Skeletal muscle cell (primary cell): Measurements from ENCODE around the gene TSC2.

Experiments
- DNase-seq: peaks from one replicate; pipeline ENCODE4 v3.0.0-alpha.2; 2010; ENCODE audit warnings: low read depth
- H3K4me3 ChIP-seq: 2 replicates; pipeline ENCODE4 v1.5.1; 2011; ENCODE audit warnings: low read depth, mild to moderate bottlenecking, control low read depth, low read length, moderate library complexity

TSC2 gene

DNA sequence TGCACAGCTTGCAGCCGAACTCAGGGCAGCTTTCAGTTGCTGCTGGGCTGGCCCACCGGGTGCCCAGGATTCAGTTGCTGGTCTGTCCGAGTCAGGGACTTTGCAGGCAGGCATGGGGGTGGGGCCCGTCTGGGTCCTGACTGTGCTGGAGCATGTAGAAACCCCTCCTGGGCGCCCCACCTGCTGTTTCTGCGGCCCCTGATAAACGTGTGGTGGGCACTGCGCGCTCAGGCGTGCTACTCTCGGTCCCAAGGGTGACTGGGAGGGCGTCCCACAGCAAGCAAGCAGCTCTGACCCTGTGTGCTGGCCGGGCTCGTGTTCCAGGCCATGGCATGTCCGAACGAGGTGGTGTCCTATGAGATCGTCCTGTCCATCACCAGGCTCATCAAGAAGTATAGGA is 12.6 kb downstream of the TSC2 start:
- H3K4me3 ChIP-seq, result no peak overlapping the region
- no peak for DNase-seq

DNA sequence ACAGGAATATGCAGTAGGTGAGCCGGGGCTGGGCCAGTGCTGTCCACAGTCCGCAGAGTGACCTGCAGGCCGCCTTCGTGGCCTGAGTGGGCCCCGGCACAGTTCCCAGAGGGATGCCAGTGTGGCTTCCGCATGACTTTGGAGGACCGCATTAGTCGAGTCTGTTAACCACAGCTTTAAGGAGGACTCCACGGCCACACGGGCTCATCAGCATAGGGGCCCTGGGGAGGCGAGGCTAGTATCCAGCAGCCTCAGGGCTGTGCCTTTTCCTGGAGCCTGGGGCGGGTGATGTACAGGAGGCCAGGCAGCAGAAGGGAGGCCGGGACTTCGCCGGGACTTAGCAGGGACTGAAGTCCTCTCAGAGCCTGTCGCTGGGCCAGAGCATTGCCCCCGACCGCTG is 13.2 kb downstream of the TSC2 start:
- no peak for DNase-seq
- H3K4me3 ChIP-seq, result no peak overlapping the region

DNA sequence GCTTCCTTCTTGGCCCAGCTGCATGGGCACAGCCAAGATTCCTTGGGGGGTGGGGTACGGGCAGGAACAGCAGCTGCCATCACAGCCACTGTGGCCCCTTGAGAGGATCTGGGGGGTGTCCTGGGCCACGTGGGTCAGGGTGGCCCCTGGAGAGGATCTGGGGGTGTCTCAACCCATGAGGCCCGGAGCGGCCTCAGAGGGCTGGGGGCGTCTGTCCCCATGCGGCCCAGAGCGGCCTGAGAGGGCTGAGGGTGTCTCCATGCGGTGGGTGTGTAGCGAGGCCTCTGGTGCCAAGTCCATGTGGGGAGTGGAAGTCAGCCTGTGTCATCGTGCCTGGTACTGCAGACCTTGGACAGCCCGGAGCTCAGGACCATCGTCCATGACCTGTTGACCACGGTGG is 13.7 kb downstream of the TSC2 start:
- no peak for DNase-seq
- H3K4me3 ChIP-seq, result no peak overlapping the region

DNA sequence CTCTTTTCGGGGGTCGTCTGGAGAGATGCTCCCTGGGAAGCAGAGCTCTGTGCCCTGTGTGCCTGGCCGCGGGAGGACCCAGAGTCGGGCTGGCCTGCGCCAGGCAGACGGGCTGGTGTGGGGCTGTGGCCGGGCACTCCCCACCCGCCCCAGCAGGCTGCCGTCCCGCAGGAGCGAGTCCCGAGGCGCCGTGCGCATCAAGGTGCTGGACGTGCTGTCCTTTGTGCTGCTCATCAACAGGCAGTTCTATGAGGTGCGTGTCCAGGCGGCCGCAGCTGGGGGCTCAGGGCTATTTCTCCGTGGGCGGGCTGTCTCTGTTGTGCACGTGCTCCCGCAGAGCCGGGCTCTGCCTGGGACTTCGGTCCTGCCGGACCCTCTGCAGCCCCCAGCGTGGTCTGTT is 15.0 kb downstream of the TSC2 start:
- H3K4me3 ChIP-seq, result no peak overlapping the region
- no peak for DNase-seq

DNA sequence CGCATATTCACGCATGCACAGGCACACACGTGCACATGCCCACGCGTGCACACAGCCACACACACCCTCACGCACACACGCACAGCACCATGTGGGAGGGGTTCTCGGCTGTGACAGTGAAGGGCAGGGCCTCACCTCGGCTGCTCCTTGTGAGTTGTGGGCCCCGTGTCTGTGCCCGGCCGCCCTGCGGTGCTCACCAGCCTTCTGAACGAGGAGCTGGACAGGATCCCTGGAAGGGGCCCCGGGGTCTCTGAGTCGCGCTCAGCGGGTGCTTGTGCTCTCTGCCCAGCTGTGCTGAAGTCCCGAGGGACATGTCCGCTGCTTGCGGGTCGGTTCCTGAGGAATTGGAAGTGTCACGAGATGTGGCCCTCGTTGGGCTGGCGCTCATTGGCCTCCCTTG is 16.1 kb downstream of the TSC2 start:
- no peak for DNase-seq
- no peak overlapping the region for H3K4me3 ChIP-seq

DNA sequence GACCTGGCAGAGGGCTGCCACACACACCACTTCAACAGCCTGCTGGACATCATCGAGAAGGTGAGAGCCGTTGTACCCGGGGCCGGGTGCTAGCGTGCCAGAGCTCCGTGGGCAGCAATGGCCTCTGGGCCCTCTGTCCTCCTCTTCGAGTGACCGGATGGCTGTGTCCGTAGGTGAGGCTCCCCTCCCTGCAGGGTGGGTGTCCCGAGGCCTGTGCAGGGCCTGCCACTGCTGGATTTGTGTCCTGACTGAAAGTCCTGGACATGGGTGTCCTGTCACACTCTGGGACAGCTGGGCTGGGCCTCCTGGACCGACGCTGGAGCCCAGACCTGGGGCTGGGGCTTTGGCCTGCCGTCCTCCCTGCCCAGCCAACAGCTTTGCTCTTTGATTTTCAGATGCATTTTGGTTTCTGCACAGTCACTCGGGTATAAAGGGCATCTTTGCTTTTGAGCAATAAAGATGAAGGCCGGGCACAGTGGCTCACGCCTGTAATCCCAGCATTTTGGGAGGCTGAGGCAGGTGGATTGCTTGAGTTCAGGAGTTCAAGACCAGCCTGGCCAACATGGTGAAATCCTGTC is 16.7 kb downstream of the TSC2 start:
- no peak overlapping the region for H3K4me3 ChIP-seq
- DNase-seq, result no peak

DNA sequence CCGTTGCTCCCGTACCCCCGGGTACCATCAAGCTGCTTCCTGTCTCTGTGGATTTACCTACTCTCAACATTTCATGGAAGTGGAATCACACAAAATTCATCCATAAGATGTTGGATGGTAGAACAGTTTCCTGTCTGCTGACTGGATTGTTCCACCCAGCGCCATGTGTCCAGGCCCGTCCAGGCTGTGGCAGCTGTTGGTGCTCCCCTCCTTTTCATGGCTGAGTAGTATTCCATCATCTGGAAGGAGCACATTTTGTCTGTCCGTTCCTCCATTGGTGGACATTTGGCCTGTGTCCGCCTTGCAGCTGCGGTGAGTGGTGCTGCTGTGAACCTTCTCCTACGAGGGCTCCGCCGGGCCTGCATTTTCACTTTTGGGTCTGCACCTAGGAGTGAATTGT is 18.4 kb downstream of the TSC2 start:
- H3K4me3 ChIP-seq, result no peak overlapping the region

DNA sequence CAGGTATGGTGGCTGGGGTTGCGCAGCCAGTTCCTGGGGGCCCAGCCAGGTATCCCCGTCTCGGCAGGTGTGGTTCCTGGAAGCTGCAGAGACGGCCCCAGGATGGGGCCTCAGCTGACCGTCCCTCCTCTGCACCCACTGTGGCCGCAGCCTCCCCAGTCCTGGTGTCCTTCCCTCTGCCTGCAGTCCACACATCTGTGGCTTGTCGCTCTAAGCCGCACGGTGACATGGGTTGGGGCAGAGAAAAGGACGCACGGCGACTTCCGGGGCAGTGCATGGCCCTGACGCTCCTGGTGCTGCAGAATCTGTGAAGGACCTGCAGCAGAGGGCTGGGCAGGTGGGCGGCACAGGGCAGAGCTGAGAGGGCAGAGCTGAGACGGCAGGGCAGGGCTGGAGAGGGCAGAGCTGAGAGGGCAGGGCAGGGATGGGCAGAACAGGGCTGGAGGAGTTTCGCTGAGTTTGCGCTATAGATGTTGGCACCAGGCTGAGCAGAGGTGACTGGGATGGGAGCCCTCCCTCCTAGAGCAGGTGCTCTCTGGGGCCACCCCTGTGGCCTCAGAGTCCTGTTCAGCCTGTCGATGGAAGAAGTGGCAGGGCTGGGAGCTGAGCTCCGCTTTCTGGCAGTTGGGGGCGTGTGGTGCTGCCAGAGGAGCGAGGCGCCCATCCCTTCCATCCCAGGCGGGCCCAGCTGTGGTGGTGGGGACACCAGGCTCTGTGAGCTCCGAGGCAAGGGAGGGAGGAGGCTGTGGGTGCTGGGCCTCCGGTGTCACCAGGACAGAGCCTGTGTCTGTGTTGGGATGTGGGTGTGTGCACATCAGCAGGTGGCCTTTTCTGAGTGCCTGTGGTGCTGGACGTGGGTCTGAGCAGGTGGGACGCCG is 23.0 kb downstream of the TSC2 start:
- DNase-seq, result no peak
- no peak overlapping the region for H3K4me3 ChIP-seq

More for the DNA sequence above, 18.4 kb downstream of the TSC2 start:
- no peak for DNase-seq

DNA sequence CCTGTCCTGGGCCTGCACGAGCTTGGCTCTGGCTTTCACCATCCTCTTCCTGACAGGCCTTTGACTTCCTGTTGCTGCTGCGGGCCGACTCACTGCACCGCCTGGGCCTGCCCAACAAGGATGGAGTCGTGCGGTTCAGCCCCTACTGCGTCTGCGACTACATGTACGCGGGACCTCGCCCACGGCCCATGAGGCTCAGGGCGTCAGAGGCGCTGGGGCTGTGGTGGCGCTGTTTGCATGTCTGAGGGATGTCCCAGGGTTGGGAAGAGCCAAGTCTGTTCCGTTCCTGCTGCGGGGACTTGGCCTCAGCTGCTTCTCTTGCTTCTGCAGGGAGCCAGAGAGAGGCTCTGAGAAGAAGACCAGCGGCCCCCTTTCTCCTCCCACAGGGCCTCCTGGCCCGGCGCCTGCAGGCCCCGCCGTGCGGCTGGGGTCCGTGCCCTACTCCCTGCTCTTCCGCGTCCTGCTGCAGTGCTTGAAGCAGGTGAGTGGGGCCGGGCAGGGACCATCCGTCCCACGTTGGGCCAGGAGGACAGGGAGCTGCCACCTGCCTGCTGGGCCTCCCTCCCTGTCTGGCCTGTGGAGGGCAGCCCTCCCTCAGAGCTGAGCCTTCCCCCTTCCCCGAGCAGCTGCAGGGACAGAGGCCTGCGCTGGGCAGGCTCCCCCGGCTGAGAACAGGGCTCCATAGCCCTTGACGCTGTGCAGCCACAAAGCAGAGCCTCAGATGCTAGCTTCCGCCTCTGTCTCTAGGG is 23.8 kb downstream of the TSC2 start:
- no peak overlapping the region for H3K4me3 ChIP-seq
- DNase-seq, result no peak

DNA sequence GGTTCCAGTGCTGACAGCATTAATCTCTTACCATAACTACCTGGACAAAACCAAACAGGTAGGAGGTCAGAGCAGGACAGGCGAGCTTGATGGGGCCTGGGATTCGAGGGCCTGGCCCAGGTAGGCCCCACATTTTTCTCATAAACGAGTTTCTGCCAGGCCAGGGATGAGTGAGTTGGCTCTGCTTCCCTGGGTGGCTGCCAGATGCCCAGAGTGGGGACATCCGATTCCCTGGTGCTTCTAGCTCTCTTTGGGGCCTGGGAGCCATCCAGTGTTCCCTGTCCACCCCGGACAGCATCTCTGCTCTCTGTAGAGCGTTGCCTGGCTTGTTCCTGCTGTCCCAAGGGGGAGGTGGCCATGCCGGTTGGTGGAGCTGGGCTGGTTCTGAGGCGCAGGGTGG is 25.1 kb downstream of the TSC2 start:
- no peak overlapping the region for H3K4me3 ChIP-seq
- DNase-seq, result no peak

DNA sequence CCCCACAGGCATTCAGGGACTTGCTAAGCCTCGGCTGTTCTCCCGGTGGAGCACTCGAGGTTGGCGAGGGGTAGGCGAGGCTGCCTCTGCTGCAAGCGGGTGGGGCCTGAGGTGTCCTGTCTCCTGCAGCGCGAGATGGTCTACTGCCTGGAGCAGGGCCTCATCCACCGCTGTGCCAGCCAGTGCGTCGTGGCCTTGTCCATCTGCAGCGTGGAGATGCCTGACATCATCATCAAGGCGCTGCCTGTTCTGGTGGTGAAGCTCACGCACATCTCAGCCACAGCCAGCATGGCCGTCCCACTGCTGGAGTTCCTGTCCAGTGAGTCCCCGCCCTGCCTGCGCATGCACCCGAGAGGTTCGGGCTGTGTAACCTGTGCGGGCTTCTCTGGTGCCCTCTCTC is 26.3 kb downstream of the TSC2 start:
- no peak overlapping the region for H3K4me3 ChIP-seq
- no peak for DNase-seq

DNA sequence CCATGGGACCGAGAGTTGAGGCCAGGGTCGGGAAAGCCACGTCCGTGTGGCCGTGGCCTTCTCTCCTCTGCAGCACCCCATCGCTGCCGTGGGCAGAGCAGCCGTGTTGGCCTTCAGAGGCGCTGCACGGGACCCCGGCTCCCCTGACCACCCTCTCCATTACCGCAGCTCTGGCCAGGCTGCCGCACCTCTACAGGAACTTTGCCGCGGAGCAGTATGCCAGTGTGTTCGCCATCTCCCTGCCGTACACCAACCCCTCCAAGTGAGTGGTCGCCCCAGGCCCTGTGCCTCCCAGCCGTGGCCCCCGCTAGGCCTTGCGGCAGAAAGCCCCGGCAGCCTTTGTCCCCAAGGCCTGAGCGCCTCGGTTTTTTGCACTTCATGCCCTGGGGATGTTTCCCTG is 27.8 kb downstream of the TSC2 start:
- no peak overlapping the region for H3K4me3 ChIP-seq

DNA sequence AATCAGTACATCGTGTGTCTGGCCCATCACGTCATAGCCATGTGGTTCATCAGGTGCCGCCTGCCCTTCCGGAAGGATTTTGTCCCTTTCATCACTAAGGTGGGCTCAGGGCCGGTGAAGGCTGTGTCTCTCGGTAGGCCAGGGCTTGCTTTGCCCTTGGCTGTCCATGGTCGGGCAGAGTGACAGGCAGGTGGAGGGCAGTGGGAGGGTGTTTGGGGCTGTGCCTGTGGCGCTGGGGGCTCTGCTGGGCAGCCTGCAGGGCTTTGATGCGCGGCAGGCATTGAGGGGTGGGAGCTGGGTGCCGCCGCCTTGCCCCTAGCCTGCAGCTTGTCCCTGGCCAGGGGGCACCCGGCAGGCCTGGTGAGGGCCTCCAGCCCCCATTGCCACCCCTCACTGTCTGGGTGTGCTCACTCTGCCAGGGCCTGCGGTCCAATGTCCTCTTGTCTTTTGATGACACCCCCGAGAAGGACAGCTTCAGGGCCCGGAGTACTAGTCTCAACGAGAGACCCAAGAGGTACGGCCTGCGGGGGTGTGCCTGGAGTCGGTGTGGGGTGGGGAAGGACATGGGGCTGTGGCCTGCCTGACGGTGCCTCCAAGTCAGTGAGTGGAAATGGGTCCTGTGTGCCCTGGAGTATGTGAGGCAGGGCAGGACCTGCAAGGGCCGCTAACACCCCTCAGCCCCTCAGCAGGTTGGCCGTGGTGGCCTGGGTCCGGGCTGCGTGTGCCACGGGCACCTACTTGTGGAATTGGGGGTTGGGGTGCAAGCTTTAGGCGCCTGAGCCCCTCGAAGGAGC is 28.5 kb downstream of the TSC2 start:
- no peak overlapping the region for H3K4me3 ChIP-seq
- DNase-seq, result no peak

More for the DNA sequence above, 27.8 kb downstream of the TSC2 start:
- no peak for DNase-seq

DNA sequence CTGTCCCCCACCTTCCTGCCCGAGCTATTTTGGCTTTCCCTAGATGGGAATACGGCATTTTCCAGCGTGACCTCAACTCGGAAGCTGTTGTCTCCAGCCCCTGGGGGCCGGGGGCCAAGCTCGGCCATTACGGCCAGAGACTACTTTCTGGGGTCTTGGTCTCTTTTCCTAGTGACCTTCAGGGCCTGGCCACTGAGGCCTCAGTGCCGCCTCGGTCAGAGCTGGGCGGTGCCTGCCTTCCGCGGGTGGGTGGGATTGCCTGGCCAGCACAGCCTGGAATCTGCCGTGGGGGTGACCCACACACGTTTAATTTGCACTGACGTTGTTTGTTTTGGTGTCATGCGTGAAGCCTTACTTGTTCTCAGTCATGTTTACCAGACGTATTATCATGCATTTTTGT is 29.2 kb downstream of the TSC2 start:
- H3K4me3 ChIP-seq, result no peak overlapping the region
- DNase-seq, result no peak

DNA sequence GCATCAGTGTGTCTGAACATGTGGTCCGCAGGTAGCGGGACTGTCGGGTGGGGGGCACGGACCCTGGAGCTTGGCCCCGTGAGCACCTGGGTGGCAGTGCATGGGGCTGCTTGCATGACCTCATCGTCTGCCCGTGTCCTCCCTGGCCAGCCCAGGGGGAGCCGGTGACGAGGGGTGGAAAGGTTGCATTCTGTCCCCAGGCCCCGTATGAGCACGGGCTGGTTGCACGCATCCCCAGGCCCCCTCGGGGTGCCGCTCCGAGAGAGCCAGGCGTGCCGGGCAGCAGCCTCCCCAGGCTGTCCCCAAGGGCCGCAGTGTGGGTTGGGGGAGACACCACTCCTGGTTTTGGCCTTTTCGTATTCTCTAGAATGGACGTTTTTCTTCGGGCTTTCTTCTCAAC is 29.9 kb downstream of the TSC2 start:
- H3K4me3 ChIP-seq, result no peak overlapping the region
- DNase-seq, result no peak

DNA sequence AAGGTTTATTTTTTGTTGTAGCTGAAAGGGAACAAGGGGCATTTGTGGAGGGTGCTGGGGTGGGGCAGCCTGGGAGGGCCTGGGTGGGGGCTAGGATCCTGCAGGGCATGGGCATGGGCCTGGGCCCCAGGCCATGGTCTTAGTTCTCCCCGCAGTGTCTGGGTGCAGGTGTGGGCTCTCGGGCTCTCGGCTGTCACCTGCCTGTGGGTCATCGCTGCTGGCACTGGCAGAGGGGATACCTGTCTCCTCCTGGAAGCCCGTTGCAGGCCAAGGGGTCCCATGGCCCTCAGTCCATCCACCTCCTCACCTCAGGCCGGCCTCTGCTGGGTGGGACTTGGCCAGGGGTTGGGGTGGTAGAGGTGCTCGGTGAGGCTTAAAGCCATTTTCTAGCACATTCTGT is 30.3 kb downstream of the TSC2 start:
- H3K4me3 ChIP-seq, result no peak overlapping the region
- no peak for DNase-seq

DNA sequence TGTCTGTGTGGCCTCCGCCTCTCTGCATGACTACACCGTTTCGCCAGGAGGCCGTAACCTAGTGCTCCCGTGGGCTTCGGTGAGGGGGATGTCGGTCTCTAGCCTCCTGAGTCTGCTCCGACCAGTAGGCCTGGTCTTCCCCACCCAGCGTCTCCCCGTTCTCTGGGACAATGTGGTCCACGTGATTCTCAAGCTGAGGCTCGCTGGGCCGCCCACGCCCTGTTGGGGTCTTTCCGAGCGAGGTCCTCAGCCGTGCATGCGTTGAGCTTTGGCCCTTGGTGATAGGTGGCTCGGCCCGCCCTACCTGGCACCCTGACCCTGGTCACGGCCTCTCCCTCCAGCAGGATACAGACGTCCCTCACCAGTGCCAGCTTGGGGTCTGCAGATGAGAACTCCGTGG is 30.9 kb downstream of the TSC2 start:
- DNase-seq, result no peak
- H3K4me3 ChIP-seq, result no peak overlapping the region

DNA sequence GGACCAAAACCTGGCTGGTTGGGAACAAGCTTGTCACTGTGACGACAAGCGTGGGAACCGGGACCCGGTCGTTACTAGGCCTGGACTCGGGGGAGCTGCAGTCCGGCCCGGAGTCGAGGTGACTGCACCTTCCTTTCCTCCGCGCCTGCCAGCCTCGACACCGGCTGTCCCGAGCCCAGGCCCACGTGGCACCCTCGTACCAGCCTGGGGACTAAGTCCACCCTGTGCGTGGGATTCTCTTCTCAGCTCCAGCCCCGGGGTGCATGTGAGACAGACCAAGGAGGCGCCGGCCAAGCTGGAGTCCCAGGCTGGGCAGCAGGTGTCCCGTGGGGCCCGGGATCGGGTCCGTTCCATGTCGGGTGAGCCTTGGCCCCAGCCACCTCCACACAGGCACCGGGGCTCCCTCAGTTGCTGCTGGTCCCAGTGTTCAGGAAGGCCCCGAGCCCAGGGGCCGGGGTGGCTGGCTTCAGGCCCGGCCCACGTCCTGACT is 31.6 kb downstream of the TSC2 start:
- DNase-seq, result no peak
- no peak overlapping the region for H3K4me3 ChIP-seq

DNA sequence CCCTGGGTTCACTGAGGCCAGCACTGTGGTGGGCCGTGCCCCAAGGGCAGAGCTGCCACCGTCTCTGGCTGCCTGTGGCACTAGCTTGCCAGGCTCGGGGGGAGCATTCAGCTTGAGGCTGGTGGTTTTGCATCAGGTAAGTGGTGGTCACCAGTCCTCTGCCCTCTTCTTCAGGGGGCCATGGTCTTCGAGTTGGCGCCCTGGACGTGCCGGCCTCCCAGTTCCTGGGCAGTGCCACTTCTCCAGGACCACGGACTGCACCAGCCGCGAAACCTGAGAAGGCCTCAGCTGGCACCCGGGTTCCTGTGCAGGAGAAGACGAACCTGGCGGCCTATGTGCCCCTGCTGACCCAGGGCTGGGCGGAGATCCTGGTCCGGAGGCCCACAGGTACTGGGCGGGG is 32.2 kb downstream of the TSC2 start:
- no peak for DNase-seq
- H3K4me3 ChIP-seq, result no peak overlapping the region
